Colonic mucosa (tissue), 4 donors: ENCODE results near the gene ZNF273. TPM values are rescaled to one million over a fixed set of nuclear protein-coding genes. Genes with fewer than 3 reads are reported as not detected.

Experiments
- DNase-seq: peaks from one replicate; pipeline ENCODE4 v3.0.0-alpha.2; 2020
- H3K27ac ChIP-seq: fragments of 200-600 bp; one replicate; pipeline ENCODE4 v1.8.0; 2021
- H3K27me3 ChIP-seq: fragments of 200-600 bp; one replicate; pipeline ENCODE4 v1.8.0; 2021
- H3K36me3 ChIP-seq: fragments of 200-600 bp; one replicate; pipeline ENCODE4 v1.8.0; 2021
- H3K4me1 ChIP-seq: fragments of 200-600 bp; one replicate; pipeline ENCODE4 v1.8.0; 2021; ENCODE audit warnings: mild to moderate bottlenecking
- H3K4me3 ChIP-seq: fragments of 200-600 bp; one replicate; pipeline ENCODE4 v1.8.0; 2021
- H3K9ac ChIP-seq, 2 donors: one replicate each; pipeline ENCODE4 v1.7.0; 2013; ENCODE audit warnings: control low read depth in 2 of 2, low read depth in 2 of 2, low read length in 2 of 2
- H3K9me3 ChIP-seq: fragments of 200-600 bp; one replicate; pipeline ENCODE4 v1.8.0; 2021
- intact Hi-C: fragments of 100-400 bp; cut with DNase I; formaldehyde crosslinking; loops from one replicate; pipeline ENCODE4 v1.14.1; 2022
- total RNA-seq, 2 donors: library from RNA; stranded (reverse); fragmentation: NEBNext Ultra II Directional in 1 of 2; extraction: Animal tissue kit (Norgen Biotek cat#: 25700) in 1 of 2; gene quantifications; one replicate each; pipeline ENCODE4 v1.2.1, GENCODE V29; 2021
- TF ChIP-seq, protein P1 (sequence below): fragments of 200-600 bp; IDR thresholded peaks from one replicate; pipeline ENCODE4 v1.8.0; 2022; ENCODE audit warnings: antibody characterized with exemption, mild to moderate bottlenecking
- donor health status: healthy.
- donor health status: DM: no; HTN: no; CAD: no.
- donor health status: DM: no; HTN: no; CAD: no.

Gene ZNF273
- total RNA-seq, 2 donors from 2014 or later, result 5.0 to 7.1 TPM

DNA sequence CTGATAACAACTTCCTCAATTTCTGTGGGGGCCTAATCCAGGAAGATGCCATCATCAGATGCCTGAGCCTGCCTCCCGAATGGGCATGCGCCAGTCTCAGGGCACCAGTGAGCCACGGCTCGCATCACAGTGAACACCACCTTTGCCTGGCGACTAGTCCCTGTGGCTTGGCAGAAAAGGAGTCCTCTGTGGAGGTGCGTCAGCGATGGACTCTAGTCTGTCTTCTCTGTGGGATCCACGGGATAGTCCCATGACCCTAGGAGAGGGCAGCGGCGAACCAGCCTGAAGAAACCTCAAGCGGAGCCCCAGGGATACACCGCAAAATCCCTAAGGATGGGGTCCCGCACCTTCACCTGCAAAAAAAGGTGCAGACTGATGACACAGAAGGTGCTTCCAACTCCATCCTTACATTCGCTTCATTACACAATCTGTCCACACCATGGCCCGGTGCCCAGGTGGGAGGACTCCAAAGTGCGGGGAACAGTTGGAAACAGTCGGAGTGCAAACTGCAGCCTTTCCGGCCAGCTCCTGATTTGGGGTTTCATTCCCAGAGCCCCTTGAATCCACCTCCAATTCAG, 35.1 kb upstream of the ZNF273 start:
- TF ChIP-seq, protein P1, sequence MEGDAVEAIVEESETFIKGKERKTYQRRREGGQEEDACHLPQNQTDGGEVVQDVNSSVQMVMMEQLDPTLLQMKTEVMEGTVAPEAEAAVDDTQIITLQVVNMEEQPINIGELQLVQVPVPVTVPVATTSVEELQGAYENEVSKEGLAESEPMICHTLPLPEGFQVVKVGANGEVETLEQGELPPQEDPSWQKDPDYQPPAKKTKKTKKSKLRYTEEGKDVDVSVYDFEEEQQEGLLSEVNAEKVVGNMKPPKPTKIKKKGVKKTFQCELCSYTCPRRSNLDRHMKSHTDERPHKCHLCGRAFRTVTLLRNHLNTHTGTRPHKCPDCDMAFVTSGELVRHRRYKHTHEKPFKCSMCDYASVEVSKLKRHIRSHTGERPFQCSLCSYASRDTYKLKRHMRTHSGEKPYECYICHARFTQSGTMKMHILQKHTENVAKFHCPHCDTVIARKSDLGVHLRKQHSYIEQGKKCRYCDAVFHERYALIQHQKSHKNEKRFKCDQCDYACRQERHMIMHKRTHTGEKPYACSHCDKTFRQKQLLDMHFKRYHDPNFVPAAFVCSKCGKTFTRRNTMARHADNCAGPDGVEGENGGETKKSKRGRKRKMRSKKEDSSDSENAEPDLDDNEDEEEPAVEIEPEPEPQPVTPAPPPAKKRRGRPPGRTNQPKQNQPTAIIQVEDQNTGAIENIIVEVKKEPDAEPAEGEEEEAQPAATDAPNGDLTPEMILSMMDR, result no peak
- no peak overlapping the region for H3K9ac ChIP-seq
- no peak for DNase-seq
- H3K27me3 ChIP-seq, result no peaks in the 10 kb centered on the region
- no peaks in the 10 kb centered on the region for H3K9me3 ChIP-seq
- no peak overlapping the region for H3K4me3 ChIP-seq
- no peaks in the 10 kb centered on the region for H3K36me3 ChIP-seq
- H3K4me1 ChIP-seq, result no peaks in the 10 kb centered on the region
- intact Hi-C loops, result no loop called here
- no peak overlapping the region for H3K27ac ChIP-seq

DNA sequence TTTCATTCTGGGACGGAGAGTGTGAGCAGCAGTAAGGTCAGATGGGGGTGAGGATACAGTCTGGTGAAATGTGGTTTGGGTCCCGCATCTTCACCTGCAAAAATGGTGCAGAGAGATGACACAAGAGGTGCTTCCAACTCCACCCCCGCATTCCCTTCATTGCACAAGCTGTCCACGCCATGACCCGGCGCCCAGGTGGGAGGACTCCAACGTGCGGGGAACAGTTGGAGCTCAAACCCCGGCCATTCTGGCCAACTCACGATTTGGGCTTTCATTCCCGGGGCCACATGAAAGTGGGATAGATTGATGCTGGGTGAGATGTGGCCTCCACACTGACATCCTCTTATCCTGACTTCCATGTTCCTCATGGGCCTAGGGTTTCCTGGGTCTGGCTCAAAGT, 34.6 kb upstream of the ZNF273 start:
- Histone ChIP-seq H3K9ac (no peak overlapping the region), H3K9me3 (no peaks in the 10 kb centered on the region), H3K27ac (no peak overlapping the region), H3K4me1 (no peaks in the 10 kb centered on the region), H3K4me3 (no peak overlapping the region), H3K36me3 (no peaks in the 10 kb centered on the region), H3K27me3 (no peaks in the 10 kb centered on the region)
- intact Hi-C loops, result no loop called here
- TF ChIP-seq, protein P1, result no peak
- DNase-seq, result no peak

DNA sequence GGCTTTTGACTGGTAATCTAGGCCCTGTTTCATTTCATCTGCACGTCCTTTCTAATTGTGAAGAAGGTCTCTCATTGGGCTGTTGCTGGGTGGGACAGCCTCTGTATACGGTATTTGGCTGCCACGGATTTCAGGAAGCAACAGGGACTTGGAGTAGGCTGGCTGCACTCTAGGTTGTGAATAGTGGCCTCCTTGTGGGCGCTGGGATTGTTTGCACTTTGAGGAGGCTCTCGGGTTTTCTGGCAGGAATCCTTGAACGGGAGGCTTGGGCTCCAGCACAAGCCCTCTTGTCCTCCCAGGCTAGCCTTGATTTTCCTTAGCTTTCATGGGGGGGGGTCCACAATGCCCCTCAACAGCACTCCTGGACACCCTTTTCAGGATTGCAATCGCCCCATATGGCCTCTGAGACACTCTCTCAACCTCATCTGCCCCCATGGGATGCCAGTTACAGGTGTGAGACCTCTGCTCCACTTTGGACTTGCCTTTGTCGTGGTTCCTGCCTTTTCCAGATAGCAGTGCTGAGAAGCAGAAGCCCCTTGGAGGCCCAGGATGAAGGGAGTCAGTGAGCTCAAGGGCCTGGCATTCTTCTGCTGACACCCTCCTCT, 33.9 kb upstream of the ZNF273 start:
- Histone ChIP-seq H3K4me1 (no peaks in the 10 kb centered on the region), H3K9ac (no peak overlapping the region), H3K27ac (no peak overlapping the region), H3K36me3 (no peaks in the 10 kb centered on the region), H3K4me3 (no peak overlapping the region), H3K9me3 (no peaks in the 10 kb centered on the region), H3K27me3 (no peaks in the 10 kb centered on the region)
- TF ChIP-seq, protein P1, result no peak
- intact Hi-C loops, result no loop called here
- DNase-seq, result peak; percentile 1

- no peak overlapping the region for H3K9ac ChIP-seq
- no peak overlapping the region for H3K27ac ChIP-seq
- TF ChIP-seq, protein P1, result no peak
- H3K9me3 ChIP-seq, result no peaks in the 10 kb centered on the region
- H3K4me3 ChIP-seq, result no peak overlapping the region
- H3K4me1 ChIP-seq, result no peaks in the 10 kb centered on the region
- no peaks in the 10 kb centered on the region for H3K36me3 ChIP-seq
- H3K27me3 ChIP-seq, result no peaks in the 10 kb centered on the region
- peak; percentile 6 for DNase-seq
- intact Hi-C loops, result no loop called here
Observed at GRCh38 chr7:64869912-64870562, 33.0 kb upstream of the ZNF273 start.

DNA sequence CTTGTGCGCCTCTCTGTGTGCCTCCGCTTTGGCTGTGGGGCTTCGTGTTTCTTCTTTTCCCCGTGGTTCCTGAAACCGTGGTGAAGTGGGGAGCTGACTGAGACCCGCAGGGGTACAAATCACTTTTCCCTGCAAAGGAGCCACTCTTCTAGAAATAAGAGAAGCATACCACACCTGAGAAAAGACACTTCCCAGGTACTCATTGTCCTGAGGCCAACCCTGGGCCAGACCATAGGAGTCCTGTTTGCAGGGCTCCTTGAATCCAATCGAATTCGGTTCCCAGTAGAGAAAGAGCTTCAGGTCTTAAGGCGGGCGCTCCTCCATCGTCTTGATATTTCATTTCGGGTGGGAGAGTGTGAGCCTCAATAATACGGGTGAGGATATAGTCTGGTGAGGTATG, 32.4 kb upstream of the ZNF273 start:
- intact Hi-C loops, result no loop called here
- Histone ChIP-seq H3K4me3 (no peak overlapping the region), H3K36me3 (no peaks in the 10 kb centered on the region), H3K27ac (no peak overlapping the region), H3K4me1 (no peaks in the 10 kb centered on the region), H3K27me3 (no peaks in the 10 kb centered on the region), H3K9ac (no peak overlapping the region), H3K9me3 (no peaks in the 10 kb centered on the region)
- peak; percentile 3 for DNase-seq
- TF ChIP-seq, protein P1, result no peak
